CD4-positive, alpha-beta T cell treated with Interleukin-12 subunit alpha and Interleukin-12 subunit beta, for 1 hour (primary cell): ENCODE data around the gene ZNF24.

Source experiments
- DNase-seq: peaks from one replicate; pipeline ENCODE4 v3.0.0-alpha.2; 2020

The ZNF24 gene

GRCh38 chr18:35290094-35290735, 54.0 kb downstream of the ZNF24 start, which contains the start of gene ZSCAN30:
Gene ZSCAN30 (minus strand): TSS chr18:35290229. CDS start chr18:35264352, 25,877 bp downstream.
- DNase-seq, result peak; percentile 97

GRCh38 chr18:35289727-35290093, 54.5 kb downstream of the ZNF24 start:
- DNase-seq, result no peak

GRCh38 chr18:35289293-35289692, 54.9 kb downstream of the ZNF24 start:
- no peak for DNase-seq

- no peak for DNase-seq
Observed at GRCh38 chr18:35284841-35285240, 59.4 kb downstream of the ZNF24 start.

GRCh38 chr18:35283923-35284794, 60.1 kb downstream of the ZNF24 start:
- no peak for DNase-seq

- DNase-seq, result no peak
Observed at GRCh38 chr18:35282353-35282752, 61.9 kb downstream of the ZNF24 start.
